Stimulated activated CD4-positive, alpha-beta T cell treated with anti-CD3 and anti-CD28 coated beads, Interleukin-4, amount 100 ng/mL, for 4 hours (primary cell): ENCODE data around the gene PPP1R37.
"Not testable (repeated sequence)": the region's sequence is repeated elsewhere in the genome, so short reads cannot be mapped to it uniquely, and the experiment has no call there.

Experiments
- DNase-seq, 2 experiments: peaks; one replicate each; pipeline ENCODE4 v3.0.0-alpha.2; 2020

PPP1R37 gene

GRCh38 chr19:45097450-45097775, 4.4 kb downstream of the PPP1R37 start:
- no peak for DNase-seq

- no peak for DNase-seq
Observed at GRCh38 chr19:45097776-45098520, 5.0 kb downstream of the PPP1R37 start.

GRCh38 chr19:45098521-45099466, 5.8 kb downstream of the PPP1R37 start:
- DNase-seq: no peak

- no peak for DNase-seq
Observed at GRCh38 chr19:45099467-45100191, 6.7 kb downstream of the PPP1R37 start.

GRCh38 chr19:45100201-45100600, 7.2 kb downstream of the PPP1R37 start:
- no peak for DNase-seq

DNA sequence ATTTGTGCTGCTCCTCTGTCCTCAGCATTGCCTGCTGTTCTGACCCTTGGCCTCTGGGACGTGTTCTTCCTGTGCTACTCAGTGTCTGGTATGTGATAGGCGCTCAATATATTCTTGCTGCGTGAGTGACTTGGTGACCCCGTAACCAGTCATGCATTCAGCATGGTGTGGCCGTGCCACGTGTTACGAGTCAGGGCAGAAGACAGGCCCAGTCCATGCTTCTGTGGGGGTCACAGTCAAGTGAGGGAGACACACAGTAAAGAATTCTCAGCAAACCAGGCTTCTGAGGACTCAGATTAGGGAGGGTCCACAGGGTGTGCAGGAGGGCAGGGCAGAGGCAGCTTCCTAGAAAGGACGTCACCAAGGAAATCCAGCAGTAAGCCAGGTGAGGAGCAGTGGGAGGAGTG, 7.9 kb downstream of the PPP1R37 start:
- no peak for DNase-seq

- DNase-seq: no peak
Observed at GRCh38 chr19:45101806-45102205, 8.8 kb downstream of the PPP1R37 start.

GRCh38 chr19:45102481-45102880, 9.5 kb downstream of the PPP1R37 start:
- DNase-seq: no peak

GRCh38 chr19:45103156-45103507, 10.2 kb downstream of the PPP1R37 start:
- DNase-seq: peak in 1 of 2 experiments; percentile 16

GRCh38 chr19:45103508-45104319, 10.7 kb downstream of the PPP1R37 start:
- DNase-seq: no peak

GRCh38 chr19:45104658-45105349, 11.8 kb downstream of the PPP1R37 start:
- DNase-seq: no peak

GRCh38 chr19:45106363-45106762, 13.4 kb downstream of the PPP1R37 start:
- not testable (repeated sequence) for DNase-seq

- no peak for DNase-seq
Observed at GRCh38 chr19:45107621-45108150, 14.7 kb downstream of the PPP1R37 start.

GRCh38 chr19:45110851-45111266, 17.9 kb downstream of the PPP1R37 start:
- no peak for DNase-seq

GRCh38 chr19:45112111-45112827, 19.3 kb downstream of the PPP1R37 start:
- no peak for DNase-seq

- no peak for DNase-seq
Observed at GRCh38 chr19:45113628-45114027, 20.6 kb downstream of the PPP1R37 start.

DNA sequence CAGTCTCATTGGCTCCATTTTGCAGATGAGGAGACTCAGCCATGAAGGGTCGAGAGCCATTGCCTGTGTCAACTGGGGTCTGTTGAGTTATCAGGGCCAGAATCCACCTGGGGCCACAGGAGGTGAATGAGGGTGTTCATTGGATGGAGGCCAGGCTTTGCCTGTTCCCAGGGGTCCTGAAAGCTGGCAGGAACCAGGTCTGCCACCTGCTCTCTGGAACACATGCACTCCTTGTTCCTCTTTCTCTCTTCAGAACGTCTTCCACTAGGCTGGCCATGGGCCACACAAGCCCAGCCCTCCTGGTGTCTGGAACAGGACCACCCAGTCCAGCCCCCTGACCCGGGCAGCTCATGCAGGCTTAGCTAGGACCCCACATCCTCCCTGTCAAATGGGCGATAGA, 21.1 kb downstream of the PPP1R37 start:
- no peak for DNase-seq

DNA sequence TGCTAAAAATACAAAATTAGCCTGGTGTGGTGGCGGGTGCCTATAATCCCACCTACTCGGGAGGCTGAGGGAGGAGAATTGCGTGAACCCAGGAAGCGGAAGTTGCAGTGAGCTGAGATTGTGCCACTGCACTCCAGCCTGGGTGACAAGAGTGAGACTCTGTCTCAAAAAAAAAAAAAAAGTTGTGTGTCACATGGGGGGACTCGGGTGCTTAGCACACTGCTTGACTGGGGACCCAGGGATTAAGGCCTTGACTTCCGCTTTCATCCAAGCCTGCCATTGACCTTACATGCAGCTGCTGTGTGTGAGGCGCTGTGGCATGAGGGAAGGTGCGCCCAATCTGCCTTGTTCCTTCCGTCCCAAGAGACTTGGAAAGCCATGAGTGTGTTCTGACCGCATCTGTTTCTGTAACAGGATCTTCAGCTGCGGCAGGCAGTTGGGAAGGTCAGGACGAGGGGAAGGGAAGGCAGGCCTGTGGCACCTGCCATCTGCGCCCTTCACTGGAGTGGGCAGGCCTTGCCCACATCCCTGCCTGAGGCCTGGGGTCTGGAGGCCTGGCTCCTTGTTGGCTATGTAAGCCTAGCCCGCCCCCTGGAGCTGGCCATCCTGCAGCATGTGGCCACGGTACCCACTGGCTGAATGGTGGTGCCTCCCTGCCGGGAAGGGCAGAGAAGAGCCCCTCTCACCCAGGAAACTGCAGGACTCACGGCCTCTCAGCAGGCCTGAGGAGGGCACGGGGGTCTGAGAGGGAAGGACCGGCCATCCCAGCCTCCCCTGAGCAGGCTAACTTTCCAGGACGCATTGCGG, 23.0 kb downstream of the PPP1R37 start:
- no peak for DNase-seq

- DNase-seq: peak; percentile 54 to 67
Observed at GRCh38 chr19:45117167-45117594, 24.2 kb downstream of the PPP1R37 start.

GRCh38 chr19:45117671-45118070, 24.7 kb downstream of the PPP1R37 start:
- no peak for DNase-seq
